LNCAP (cell line): Measurements from ENCODE around the gene SLC8A1.

Source experiments
- CTCF ChIP-seq: fragments of 450-650 bp; IDR thresholded peaks from 2 replicates; pipeline ENCODE4 v1.5.1; 2017; ENCODE audit warnings: mild to moderate bottlenecking

Gene SLC8A1

GRCh38 chr2:40380721-40381120 is 71.2 kb downstream of the SLC8A1 start:
- TF ChIP-seq CTCF, result no peak

- no peak for TF ChIP-seq CTCF
Observed at GRCh38 chr2:40380041-40380440, 71.8 kb downstream of the SLC8A1 start.

GRCh38 chr2:40374543-40375240 is 77.2 kb downstream of the SLC8A1 start:
- TF ChIP-seq CTCF, result no peak

GRCh38 chr2:40373111-40373510 is 78.8 kb downstream of the SLC8A1 start:
- no peak for TF ChIP-seq CTCF

GRCh38 chr2:40372283-40372985 is 79.5 kb downstream of the SLC8A1 start:
- TF ChIP-seq CTCF, result no peak

- no peak for TF ChIP-seq CTCF
Observed at GRCh38 chr2:40371525-40372282, 80.2 kb downstream of the SLC8A1 start.

GRCh38 chr2:40370007-40370395 is 81.9 kb downstream of the SLC8A1 start:
- TF ChIP-seq CTCF, result no peak
